ENCODE measurements around the gene AGTPBP1.

DNA sequence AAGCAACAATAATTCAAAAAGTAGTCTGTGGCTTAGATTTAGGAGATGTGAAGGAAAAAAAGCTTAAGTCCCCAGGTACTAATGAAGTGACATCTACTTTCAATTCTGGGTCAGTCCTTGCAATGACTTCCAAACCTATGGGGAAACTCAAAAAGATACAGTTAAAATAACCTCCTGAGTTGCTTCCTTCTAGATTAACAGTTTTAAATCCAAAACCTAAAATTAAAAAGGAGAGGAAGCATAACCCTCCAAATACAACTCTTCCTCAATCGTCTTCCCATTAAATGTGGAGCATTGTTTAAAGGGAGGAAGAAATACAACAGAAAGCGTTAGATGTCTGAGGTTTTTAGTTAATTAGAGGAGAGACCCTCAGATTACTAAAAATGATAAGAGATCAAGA lies 75.7 kb downstream of the AGTPBP1 start:
- no peak for TF ChIP-seq EZH2 (IDR thresholded peaks at IDR 0.05; ENCODE audit: borderline replicate concordance, low read depth, low read length, severe bottlenecking)
- TF ChIP-seq, protein P1, sequence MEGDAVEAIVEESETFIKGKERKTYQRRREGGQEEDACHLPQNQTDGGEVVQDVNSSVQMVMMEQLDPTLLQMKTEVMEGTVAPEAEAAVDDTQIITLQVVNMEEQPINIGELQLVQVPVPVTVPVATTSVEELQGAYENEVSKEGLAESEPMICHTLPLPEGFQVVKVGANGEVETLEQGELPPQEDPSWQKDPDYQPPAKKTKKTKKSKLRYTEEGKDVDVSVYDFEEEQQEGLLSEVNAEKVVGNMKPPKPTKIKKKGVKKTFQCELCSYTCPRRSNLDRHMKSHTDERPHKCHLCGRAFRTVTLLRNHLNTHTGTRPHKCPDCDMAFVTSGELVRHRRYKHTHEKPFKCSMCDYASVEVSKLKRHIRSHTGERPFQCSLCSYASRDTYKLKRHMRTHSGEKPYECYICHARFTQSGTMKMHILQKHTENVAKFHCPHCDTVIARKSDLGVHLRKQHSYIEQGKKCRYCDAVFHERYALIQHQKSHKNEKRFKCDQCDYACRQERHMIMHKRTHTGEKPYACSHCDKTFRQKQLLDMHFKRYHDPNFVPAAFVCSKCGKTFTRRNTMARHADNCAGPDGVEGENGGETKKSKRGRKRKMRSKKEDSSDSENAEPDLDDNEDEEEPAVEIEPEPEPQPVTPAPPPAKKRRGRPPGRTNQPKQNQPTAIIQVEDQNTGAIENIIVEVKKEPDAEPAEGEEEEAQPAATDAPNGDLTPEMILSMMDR (IDR thresholded peaks at IDR 0.05; ENCODE audit: borderline replicate concordance, extremely low read depth, low read length, poor library complexity, severe bottlenecking), result no peak

Measured in DND-41 (cell line).